TTC549 (cell line): ENCODE measurements around the gene DTX4.

Experiments
- FAIRE-seq: peaks from 2 replicates; lab custom pipeline; 2012; peaks lifted over from hg19 to GRCh38; lab: Jason Lieb, UNC

The DTX4 gene

DNA sequence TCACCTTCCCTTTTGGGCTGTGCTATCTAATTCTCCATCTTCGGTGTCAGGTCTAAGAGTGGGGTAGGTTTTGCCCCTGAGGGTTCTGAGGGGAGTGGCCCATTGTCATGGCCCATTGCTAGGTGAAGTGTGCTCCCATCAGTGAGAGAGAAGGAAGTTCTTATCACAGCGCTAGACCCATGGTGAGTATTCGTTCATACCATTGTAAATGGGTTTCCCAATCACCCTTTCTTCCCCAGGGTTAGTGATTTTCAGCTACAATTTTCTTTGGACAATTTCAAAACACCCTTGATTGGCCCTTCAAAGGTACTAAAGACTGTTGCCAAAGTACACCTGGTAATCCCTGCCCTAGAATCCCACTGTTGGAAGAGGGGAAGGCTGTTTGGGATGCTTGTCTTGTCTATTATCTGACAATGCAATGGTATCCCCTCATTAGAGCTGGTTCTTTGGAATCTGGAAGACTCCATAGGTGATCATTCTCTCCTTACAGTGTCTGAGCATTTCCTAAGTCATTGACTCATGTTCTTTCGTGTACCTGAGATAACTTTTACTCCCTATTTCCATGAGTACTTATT lies 20.6 kb downstream of the DTX4 start:
- no peak for FAIRE-seq

- FAIRE-seq: no peak
Observed at GRCh38 chr11:59193587-59194130, 21.7 kb downstream of the DTX4 start.

DNA sequence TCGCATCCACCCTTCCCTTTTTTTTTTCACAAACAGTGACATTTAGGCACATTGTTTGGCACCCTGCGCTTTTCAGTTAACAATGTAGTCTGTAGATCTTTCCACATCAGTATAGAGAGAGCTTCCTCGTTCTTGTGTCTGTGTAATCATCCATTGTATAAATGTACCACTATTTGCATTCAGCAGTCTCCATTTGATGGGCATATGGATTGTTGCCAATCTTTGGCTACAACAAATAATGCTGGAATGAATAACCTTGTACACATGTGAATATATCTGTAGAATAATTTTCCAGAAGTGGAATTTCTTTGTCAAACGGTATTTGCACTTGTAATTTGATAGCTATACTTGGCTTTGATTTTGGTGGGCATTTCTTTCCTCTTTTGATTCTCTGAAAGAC lies 23.7 kb downstream of the DTX4 start:
- FAIRE-seq: no peak

DNA sequence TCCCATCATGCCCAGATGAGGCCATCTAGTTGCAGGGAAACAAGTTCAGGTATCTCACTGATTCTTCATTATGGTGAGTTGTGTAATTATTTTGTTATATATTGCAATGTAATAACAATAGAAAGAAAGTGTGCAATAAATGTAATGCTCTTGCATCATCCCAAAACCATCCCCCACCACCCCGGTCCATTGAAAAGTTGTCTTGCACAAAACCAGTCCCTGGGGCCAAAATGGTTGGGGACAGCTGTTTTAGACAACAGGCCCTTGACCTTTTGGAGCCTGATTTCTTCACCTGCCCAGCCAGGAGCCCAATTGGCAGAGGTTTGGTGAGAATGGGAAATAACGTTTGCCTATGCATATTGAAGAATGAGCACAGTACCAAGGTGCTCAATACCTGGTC lies 24.8 kb downstream of the DTX4 start:
- no peak for FAIRE-seq

DNA sequence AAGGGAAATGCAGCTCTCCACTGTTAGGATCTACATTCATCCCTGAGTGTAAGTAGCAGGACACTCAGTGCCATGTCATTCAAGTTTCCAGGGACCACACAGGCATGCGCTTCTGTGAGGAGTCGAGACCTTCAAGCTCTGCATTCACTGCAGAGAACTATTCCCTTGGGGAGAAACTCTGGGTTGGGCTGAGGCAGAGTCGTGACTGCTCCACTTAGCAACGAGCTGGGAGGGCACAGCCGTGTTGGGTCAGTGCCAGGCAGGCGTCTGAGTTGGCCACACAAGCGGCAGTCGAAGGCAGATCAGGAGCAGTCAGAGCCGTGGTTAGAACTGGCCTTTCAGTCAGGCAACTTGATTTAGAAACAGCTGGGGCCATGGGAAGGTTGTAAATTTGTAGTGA lies 26.1 kb downstream of the DTX4 start:
- no peak for FAIRE-seq

GRCh38 chr11:59198726-59199125 lies 26.8 kb downstream of the DTX4 start:
- FAIRE-seq: no peak

GRCh38 chr11:59199546-59200422 lies 27.9 kb downstream of the DTX4 start:
- FAIRE-seq: no peak

DNA sequence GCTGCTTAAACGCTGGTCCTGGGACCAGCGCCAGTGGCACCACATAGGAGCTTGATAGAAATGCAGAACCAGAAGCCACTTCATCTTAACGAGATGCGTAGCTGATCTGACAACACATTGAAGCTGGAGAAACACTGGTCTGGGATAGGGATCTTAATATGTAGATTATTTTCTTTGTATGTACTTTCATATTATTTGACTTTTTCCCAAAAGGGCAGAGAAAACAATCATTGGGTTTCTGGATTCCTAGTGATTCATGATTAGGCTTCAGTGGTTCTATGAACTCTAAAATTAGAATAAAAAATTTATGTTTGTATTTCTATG lies 28.5 kb downstream of the DTX4 start:
- FAIRE-seq: no peak

- no peak for FAIRE-seq
Observed at GRCh38 chr11:59201353-59201752, 29.4 kb downstream of the DTX4 start.

DNA sequence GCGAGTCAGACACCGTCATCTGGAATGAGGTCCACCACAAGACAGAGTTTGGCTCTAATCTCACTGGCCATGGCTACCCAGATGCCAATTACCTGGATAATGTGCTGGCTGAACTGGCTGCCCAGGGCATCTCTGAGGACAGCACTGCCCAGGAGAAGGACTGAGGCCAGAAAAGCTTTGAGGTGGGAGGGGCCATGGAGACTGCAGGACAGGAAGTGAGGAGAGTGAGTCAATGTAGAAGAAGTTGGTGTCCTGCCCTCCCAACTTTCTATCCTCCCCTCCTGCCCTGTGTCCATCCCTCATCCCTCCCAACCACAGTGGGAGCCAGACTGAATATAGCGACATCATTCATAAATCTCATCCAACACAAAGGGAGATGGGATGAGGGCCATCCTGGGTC lies 32.8 kb downstream of the DTX4 start:
- FAIRE-seq: no peak

GRCh38 chr11:59205648-59206047 lies 33.7 kb downstream of the DTX4 start:
- no peak for FAIRE-seq

GRCh38 chr11:59206635-59207034 lies 34.7 kb downstream of the DTX4 start:
- FAIRE-seq: no peak

DNA sequence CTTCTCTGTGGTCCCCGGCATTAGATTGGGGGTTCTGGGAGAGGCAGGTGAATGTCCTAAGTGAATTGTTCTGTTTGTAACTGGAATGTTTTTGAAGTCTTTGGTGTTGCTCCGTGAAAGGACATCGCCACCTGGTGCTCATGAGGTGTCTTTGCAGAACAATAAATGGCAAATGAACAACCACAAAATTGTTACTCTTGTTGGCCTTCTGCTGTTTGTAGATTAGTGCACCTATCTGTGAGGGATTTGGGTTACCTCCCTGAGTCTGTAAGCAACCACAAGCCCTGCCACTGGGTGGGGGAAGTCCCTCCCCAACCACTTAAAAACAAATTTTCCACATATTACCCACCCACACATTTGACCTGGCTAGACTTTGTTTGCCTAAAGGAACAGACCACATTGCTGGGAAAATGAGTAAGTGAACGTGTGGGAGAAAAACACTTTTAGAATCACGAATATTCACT lies 36.1 kb downstream of the DTX4 start:
- FAIRE-seq: no peak

DNA sequence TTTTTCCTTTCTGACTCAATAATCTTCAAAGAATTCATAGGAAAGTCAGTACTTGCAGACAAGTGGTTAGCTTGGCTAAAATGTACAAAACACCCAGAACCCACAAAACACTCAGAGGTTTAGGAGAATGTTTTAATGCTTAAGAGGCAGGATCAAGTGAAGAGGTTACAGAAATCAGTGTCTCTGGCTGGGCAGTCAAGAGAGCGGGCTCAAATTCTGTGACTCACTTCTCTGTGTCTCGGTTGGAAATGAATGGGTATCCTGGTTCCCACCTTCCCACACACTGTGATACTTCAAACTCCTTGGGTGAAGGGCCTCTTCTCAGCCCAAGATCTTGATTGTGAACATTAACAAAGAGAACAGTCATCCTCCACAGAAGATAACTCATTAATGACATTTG lies 37.0 kb downstream of the DTX4 start:
- FAIRE-seq: no peak

- FAIRE-seq: no peak
Observed at GRCh38 chr11:59212222-59212621, 40.3 kb downstream of the DTX4 start.

- no peak for FAIRE-seq
Observed at GRCh38 chr11:59212744-59213631, 41.1 kb downstream of the DTX4 start, which contains the start of gene MPEG1. Gene MPEG1 (minus strand): TSS chr11:59212927. CDS start chr11:59212865, 62 bp downstream.

GRCh38 chr11:59214141-59214893 lies 42.4 kb downstream of the DTX4 start:
- FAIRE-seq: no peak

DNA sequence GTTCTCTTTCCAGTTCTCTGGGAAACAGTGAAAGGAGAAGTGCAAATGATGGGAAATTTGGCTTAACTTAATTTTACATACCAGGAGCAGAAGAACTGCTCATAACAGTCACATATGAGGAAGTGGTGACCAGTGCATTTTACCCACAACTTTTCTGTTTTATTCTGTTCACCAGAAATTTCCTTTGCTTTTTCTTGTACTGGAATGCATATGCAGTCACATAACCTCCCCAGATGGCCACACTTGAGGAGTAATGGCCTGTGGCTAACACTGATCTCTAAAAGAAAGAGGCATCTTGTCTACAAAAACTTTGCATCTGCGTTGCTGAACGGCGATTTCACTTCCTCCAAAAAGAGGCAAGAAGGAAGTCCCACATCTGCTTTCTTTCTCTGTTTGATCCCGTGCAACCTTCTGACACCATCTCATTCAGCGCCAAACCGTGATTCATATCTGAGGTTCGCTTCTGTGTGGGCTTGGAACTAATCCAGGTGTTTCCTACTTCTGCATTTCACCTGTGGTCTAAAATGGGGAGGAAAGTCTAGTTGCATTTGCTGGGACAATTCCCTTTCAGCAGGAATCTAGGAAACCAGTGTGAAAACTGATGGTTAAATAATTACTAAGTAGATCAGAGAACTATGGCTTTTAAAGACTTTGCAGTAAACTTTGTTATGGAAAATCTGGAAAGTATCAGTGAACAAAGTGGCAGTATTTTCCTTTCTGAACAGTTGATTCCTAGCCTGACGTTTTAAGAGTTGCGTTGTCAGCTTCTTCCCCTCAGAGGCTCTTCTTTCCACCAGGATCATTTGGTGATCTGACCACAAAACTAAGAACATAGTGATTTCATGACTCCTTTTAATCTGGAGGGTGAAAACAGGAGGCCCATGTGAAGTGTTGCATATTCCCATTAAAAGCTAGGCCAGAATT lies 45.0 kb downstream of the DTX4 start:
- FAIRE-seq: no peak

GRCh38 chr11:59218319-59218718 lies 46.4 kb downstream of the DTX4 start:
- FAIRE-seq: no peak

GRCh38 chr11:59218893-59219292 lies 47.0 kb downstream of the DTX4 start:
- FAIRE-seq: no peak

DNA sequence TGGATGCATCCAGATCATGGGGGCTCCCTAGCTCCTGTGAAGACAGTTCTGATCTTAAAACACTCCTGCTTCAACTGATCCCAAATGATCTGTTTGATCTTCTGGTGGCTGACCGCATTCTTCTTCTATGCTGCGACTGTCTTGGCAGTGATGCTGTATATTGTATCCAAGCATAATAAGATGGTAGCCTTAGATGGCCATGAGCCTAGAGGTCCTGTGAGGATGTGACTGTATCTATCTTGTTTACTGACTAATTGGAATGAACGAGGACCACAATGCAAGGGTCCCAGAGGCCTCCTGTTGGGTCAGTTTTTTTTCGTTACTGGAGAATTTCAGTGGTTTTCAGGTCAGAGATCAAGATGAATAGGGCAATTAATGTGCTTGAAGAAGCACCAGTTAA lies 47.9 kb downstream of the DTX4 start:
- FAIRE-seq: no peak
